ENCODE measurements around the gene TUBB1.

Gene TUBB1

DNA sequence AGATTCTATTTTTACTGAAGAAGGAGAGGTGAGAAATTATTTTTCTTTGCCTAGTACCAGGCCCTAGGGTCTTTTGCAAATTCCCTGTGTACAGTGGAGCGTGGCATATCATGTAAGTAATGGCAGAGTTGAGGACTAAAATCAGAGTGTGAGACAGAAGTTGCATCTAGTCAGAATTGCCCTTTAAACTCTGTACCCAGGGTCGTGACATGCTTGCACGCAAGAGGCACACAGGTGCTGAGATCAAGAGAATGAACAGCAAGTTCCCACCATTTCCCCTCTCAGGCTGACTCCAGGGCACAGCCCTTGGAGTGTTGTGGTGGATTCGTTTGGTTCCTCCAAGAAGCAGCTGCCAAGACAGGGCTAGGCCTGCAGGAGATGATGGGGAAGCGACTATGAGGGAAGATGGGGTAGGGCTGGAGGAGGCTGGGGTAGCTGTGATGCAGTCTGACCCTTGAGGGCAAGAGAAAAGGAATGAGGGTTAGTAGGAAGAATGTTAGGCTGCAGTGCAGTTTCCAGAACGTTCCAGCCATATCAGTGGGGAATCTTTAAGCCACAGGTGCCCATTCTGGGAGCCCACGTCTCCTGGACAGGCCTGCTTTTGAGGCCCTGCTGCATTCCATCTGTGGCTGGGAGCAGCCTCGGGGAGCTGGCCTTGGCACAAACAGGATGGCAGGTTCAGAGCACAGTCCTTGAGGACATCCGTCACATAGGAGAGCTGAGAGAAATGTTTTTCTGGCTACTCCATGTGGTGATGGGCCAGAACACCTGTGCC is 31.3 kb upstream of the TUBB1 start:
- TF ChIP-seq, protein P1, sequence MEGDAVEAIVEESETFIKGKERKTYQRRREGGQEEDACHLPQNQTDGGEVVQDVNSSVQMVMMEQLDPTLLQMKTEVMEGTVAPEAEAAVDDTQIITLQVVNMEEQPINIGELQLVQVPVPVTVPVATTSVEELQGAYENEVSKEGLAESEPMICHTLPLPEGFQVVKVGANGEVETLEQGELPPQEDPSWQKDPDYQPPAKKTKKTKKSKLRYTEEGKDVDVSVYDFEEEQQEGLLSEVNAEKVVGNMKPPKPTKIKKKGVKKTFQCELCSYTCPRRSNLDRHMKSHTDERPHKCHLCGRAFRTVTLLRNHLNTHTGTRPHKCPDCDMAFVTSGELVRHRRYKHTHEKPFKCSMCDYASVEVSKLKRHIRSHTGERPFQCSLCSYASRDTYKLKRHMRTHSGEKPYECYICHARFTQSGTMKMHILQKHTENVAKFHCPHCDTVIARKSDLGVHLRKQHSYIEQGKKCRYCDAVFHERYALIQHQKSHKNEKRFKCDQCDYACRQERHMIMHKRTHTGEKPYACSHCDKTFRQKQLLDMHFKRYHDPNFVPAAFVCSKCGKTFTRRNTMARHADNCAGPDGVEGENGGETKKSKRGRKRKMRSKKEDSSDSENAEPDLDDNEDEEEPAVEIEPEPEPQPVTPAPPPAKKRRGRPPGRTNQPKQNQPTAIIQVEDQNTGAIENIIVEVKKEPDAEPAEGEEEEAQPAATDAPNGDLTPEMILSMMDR (conservative IDR thresholded peaks at IDR 0.05; ENCODE audit: low read depth), result no peak
- DNase-seq (ENCODE audit: low spot score), result no peak
- CTCF ChIA-PET, result no interaction called here
- H3K27ac ChIP-seq, result 0 out of 2 replicates have a peak overlapping the region, but pooled peaks have one; percentile 1
- POLR2A ChIA-PET (ENCODE audit: low non-redundant PET), result no interaction called here

DNA sequence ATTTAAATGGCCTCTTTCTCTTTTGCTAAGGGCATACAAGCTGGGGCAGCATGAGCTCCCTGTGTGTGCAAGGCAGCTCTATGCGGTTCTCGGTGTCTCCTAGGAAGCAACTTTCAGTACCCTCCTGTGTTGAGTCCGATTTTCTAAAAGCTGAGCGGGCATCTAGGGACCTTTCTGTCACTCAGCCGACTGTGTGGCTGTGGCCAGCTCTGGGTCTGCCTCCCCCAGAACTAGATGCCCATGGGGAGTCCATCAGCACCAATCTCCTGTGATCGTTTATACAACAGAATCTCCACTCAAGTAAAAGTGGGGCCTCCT is 30.7 kb upstream of the TUBB1 start:
- TF ChIP-seq, protein P1 (conservative IDR thresholded peaks at IDR 0.05; ENCODE audit: low read depth), result no peak
- POLR2A ChIA-PET (ENCODE audit: low non-redundant PET), result no interaction called here
- no peak for DNase-seq (ENCODE audit: low spot score)
- CTCF ChIA-PET, result no interaction called here
- H3K27ac ChIP-seq, result 0 out of 2 replicates have a peak overlapping the region, but pooled peaks have one; percentile 1

DNA sequence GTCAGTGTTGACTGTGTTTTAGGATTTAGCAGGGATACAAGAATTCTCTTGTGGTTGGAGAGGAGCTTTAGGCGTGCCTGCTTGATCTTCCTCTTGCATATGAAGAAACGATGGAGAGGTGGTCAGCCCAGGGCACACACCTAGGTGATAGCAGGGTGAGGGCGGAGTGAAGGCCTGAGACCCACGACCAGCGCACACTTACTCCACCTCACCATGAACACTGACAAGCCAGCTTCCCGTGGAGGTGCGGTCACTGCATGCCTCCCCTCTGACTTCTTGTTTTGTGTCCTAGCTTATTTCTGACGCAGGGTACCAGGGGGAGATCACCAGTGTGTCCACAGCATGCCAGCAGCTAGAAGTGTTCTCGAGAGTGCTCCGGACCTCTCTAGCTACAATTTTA is 30.0 kb upstream of the TUBB1 start:
- TF ChIP-seq, protein P1 (conservative IDR thresholded peaks at IDR 0.05; ENCODE audit: low read depth), result no peak
- POLR2A ChIA-PET (ENCODE audit: low non-redundant PET), result no interaction called here
- CTCF ChIA-PET, result interaction anchor here (0.6 kb wide), 1 partner anchor 755 kb away, joined by 9 read pairs; no protein-coding TSS in a partner anchor
- DNase-seq (ENCODE audit: low spot score), result no peak
- no peak overlapping the region for H3K27ac ChIP-seq

DNA sequence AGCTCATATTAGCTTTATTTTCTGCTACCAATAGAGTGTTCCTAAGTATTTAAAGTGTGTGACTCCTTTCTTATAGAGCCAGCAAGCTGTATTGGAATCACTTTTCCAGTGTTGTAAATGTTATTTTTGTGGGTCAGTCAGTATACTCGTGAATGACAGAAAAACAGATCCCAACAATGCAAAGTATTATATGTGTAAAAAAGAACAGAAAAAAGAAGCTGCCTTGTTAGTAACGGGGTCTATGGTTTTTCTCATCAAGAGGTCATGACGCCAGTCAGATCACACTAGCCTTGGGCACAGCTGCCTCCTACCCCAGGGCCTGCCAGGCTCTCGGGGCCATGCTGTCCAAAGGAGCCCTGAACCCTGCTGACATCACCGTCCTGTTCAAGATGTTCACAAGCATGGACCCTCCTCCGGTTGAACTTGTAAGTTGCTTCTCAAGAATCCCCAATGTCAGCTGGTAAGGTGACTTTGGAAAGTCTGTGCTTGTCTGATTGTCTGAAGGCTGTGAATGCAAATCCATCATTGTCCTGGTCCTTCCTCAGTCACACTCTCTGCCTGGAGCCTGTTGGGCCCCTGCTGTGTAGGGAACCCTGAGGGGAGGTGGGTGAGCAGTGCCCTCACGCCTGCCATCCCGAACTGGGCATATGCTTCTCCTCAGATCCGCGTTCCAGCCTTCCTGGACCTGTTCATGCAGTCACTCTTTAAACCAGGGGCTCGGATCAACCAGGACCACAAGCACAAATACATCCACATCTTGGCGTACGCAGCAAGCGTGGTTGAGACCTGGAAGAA is 28.4 kb upstream of the TUBB1 start:
- POLR2A ChIA-PET (ENCODE audit: low non-redundant PET), result interaction anchor here (1.0 kb wide), 1 partner anchor 38 kb away, joined by 8 read pairs; no protein-coding TSS in a partner anchor
- no peak for DNase-seq (ENCODE audit: low spot score)
- peak overlapping the region; percentile 10 for H3K27ac ChIP-seq
- TF ChIP-seq, protein P1 (conservative IDR thresholded peaks at IDR 0.05; ENCODE audit: low read depth), result no peak
- CTCF ChIA-PET, result interaction anchor here (0.6 kb wide), 2 partner anchors 29 to 41 kb away, joined by 3 to 6 read pairs; partner anchors contain the start of gene ATP5F1E

DNA sequence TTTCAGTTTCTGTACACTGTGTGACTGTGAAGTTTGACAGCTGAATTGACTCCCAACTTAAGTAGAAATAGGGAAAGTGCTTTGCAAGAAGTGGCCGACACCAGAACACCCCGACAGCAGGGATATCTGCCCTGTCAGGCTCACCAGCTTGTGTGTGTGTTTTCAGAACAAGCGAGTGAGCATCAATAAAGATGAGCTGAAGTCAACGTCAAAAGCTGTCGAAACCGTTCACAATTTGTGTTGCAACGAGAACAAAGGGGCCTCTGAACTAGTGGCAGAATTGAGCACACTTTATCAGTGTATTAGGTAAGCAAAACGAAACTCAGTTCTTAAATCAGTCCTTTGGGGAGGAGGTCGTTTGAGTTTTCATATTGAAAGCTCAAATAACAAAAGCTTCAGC is 27.5 kb upstream of the TUBB1 start:
- TF ChIP-seq, protein P1 (conservative IDR thresholded peaks at IDR 0.05; ENCODE audit: low read depth), result no peak
- CTCF ChIA-PET, result interaction anchor here (0.6 kb wide), 3 partner anchors 41 to 224 kb away, joined by 3 to 5 read pairs (median 3); partner anchors contain the start of gene ATP5F1E
- no peak overlapping the region for H3K27ac ChIP-seq
- POLR2A ChIA-PET (ENCODE audit: low non-redundant PET), result no interaction called here
- DNase-seq (ENCODE audit: low spot score), result no peak

DNA sequence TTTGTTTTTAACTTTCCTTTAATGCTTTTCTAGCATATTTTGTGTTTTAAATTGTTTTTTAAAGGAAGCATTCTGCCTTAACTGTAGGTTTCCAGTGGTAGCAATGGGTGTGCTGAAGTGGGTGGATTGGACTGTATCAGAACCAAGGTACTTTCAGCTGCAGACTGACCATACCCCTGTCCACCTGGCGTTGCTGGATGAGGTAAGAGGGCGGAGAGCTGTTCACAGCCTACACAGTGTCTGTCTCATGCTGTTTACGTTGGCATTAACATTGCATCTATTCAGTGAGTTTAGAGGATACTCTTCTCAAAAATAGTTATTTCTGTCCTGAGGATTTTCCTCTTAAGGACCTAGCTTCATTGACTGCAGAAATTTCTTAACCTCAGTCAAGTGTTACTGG is 26.3 kb upstream of the TUBB1 start:
- ChIA-PET CTCF (interaction anchor here (0.6 to 0.8 kb wide), 2 partner anchors 15 to 410 kb away, joined by 4 read pairs; no protein-coding TSS in a partner anchor), POLR2A (ENCODE audit: low non-redundant PET) (no interaction called here)
- no peak for DNase-seq (ENCODE audit: low spot score)
- peak overlapping the region; percentile 45 for H3K27ac ChIP-seq
- TF ChIP-seq, protein P1 (conservative IDR thresholded peaks at IDR 0.05; ENCODE audit: low read depth), result no peak

Measured in RWPE1 (cell line).